Bronchial epithelial cell (primary cell): Measurements from ENCODE around the gene C4A. TPM values are rescaled to one million over a fixed set of nuclear protein-coding genes. Genes with fewer than 3 reads are reported as not detected.

ENCODE experiments used
- DNase-seq: peaks from one replicate; pipeline ENCODE4 v3.0.0-alpha.2; 2010; ENCODE audit warnings: low read depth
- FAIRE-seq: peaks from 2 replicates; lab custom pipeline; 2011; peaks lifted over from hg19 to GRCh38; lab: Jason Lieb, UNC
- H3K27me3 ChIP-seq: 2 replicates; pipeline ENCODE4 v1.5.1; 2011; ENCODE audit warnings: low read length; ENCODE audit not compliant: control insufficient read depth, insufficient read depth
- H3K36me3 ChIP-seq: 2 replicates; pipeline ENCODE4 v1.5.1; 2011; ENCODE audit warnings: low read length; ENCODE audit not compliant: control insufficient read depth, insufficient read depth
- H3K4me3 ChIP-seq: 2 replicates; pipeline ENCODE4 v1.5.1; 2011; ENCODE audit warnings: mild to moderate bottlenecking, low read depth, low read length, control low read depth
- CTCF ChIP-seq: IDR thresholded peaks from 2 replicates; pipeline ENCODE4 v1.5.1; 2011; ENCODE audit warnings: mild to moderate bottlenecking, moderate library complexity, low read length, control low read depth, inconsistent platforms; ENCODE audit not compliant: insufficient read depth, severe bottlenecking
- total RNA-seq: library from RNA; depleted of rRNA; stranded (reverse); fragments of >200 nt; gene quantifications from 2 replicates; pipeline ENCODE4 v1.2.1, GENCODE V29; 2014

Gene C4A
- total RNA-seq, 1 donor from 2014 or later: 1.8 TPM

- DNase-seq: no peak
- peaks cover 46% of the 10 kb centered on the region for H3K36me3 ChIP-seq
These were observed 17.9 kb upstream of the C4A start for GRCh38 chr6:31963921-31964320.

DNA sequence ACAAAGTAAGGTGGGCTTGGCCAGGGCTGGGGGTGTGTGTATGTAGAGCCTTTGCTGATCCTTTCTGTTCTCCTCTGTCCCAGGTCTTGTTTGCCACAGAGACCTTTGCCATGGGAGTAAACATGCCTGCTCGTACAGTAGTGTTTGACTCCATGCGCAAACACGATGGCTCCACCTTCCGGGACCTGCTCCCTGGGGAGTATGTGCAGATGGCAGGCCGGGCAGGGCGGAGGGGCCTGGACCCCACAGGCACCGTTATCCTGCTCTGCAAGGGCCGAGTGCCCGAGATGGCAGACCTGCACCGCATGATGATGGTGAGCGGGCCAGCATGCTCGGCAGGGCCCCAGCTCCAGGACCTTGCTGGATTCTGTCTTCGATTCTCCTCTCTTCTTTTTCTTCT is 16.2 kb upstream of the C4A start:
- DNase-seq: no peak
- no peak overlapping the region for H3K4me3 ChIP-seq
- TF ChIP-seq CTCF: no peak
- H3K36me3 ChIP-seq: peaks cover 46% of the 10 kb centered on the region
- no peaks in the 10 kb centered on the region for H3K27me3 ChIP-seq
- FAIRE-seq: no peak

More at GRCh38 chr6:31963921-31964320, 17.9 kb upstream of the C4A start:
- no peak for TF ChIP-seq CTCF
- no peaks in the 10 kb centered on the region for H3K27me3 ChIP-seq
- FAIRE-seq: no peak
- no peak overlapping the region for H3K4me3 ChIP-seq

- no peak for TF ChIP-seq CTCF
- H3K36me3 ChIP-seq: peaks cover 40% of the 10 kb centered on the region
- FAIRE-seq (no peak), DNase-seq (no peak)
- no peak overlapping the region for H3K4me3 ChIP-seq
- no peaks in the 10 kb centered on the region for H3K27me3 ChIP-seq
These were observed 15.4 kb upstream of the C4A start for GRCh38 chr6:31966506-31966905.

DNA sequence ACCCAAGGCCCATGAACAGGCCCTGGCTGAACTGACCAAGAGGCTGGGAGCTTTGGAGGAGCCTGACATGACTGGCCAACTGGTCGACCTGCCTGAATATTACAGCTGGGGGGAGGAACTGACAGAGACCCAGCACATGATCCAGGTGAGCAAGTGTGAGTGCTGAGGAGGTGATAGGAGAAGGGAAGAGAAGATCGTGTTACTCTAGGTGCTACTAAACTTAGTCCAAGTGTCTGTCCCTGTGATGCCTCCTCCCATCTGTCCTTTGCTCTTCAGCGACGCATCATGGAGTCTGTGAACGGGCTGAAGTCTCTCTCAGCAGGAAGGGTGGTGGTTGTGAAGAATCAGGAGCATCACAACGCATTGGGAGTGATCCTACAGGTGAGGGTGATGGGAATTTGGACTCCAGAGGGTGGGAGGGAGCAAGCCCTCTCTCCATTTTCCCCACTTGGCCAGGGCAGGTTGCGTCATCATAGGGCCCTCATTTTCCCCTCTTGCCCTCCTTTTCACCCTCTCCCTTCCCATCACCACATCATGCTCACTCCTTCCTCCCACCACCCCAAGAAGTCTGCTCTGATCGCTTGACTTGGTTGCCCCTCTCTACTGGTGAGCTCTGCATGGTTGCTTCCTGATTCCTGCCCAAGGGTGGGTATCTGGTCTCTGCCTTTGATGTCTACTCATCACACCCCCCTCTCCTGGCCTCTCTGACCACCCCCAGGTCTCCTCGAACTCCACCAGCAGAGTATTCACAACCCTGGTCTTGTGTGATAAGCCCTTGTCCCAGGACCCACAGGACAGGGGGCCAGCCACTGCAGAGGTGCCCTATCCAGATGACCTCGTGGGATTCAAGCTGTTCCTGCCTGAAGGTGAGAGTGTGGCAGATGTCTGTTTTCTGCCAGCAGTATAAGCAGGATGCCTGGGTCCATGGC is 14.6 kb upstream of the C4A start:
- DNase-seq (no peak), FAIRE-seq (no peak)
- peaks cover 36% of the 10 kb centered on the region for H3K36me3 ChIP-seq
- no peak for TF ChIP-seq CTCF
- no peaks in the 10 kb centered on the region for H3K27me3 ChIP-seq
- H3K4me3 ChIP-seq: no peak overlapping the region

DNA sequence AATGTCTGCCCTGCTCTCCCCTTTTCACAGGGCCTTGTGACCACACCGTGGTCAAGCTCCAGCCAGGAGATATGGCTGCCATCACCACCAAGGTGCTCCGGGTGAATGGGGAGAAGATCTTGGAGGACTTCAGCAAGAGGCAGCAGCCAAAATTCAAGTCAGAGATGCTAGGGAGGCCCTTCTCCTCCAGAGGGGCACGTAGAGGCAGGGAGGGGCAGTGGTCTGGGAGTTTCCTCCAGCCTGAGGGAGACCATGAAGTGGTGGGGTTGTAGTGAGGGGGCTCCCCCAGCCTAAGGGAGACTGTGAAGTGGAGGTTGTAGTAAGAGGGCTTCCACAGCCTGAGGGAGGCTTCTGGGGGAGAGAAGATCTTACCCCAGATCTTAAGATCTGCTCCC is 13.9 kb upstream of the C4A start:
- Histone ChIP-seq H3K4me3 (no peak overlapping the region), H3K27me3 (no peaks in the 10 kb centered on the region), H3K36me3 (peaks cover 32% of the 10 kb centered on the region)
- no peak for DNase-seq
- no peak for TF ChIP-seq CTCF
- no peak for FAIRE-seq

DNA sequence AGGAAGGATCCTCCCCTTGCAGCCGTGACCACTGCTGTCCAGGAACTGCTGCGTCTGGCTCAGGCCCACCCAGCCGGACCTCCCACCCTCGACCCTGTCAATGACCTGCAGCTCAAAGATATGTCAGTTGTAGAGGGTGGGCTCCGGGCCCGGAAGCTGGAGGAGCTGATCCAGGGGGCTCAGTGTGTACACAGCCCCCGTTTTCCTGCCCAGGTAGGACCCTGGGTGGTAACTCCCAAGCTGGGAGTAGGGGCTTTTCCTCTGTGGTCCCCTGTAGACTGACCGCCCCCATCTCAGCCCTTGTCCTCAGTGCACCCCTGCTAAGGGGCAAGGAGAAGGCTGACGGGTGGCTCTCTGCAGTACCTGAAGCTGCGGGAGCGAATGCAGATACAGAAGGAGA is 13.5 kb upstream of the C4A start:
- FAIRE-seq (no peak), DNase-seq (no peak)
- Histone ChIP-seq H3K36me3 (peaks cover 28% of the 10 kb centered on the region), H3K4me3 (no peak overlapping the region), H3K27me3 (no peaks in the 10 kb centered on the region)
- no peak for TF ChIP-seq CTCF
